Measurements from ENCODE around the gene NELFB.
"Not testable (repeated sequence)": the region's sequence is repeated elsewhere in the genome, so short reads cannot be mapped to it uniquely, and the experiment has no call there.

NELFB gene

GRCh38 chr9:137236936-137237421 is 18.1 kb upstream of the NELFB start:
- H2AFZ ChIP-seq (ENCODE audit: low read length, unreplicated experiment): no peak overlapping the region
- peaks cover 4% of the 10 kb centered on the region; the same call in 1 of the 2 replicates for H3K36me3 ChIP-seq (ENCODE audit: insufficient read depth, low read length)
- peaks cover 14% of the 10 kb centered on the region for H3K4me1 ChIP-seq (ENCODE audit: control insufficient read depth, insufficient read depth, low read length, unreplicated experiment)
- H3K79me2 ChIP-seq (ENCODE audit: control insufficient read depth, insufficient read depth, low read length, unreplicated experiment): peaks cover 18% of the 10 kb centered on the region
- H3K27me3 ChIP-seq (ENCODE audit: insufficient read depth, low read length): no peaks in the 10 kb centered on the region
- H3K27ac ChIP-seq (ENCODE audit: low read depth, low read length): no peak overlapping the region
- no peak overlapping the region for H3K4me3 ChIP-seq (ENCODE audit: low read depth, low read length)

GRCh38 chr9:137237759-137238726 is 17.1 kb upstream of the NELFB start:
- Histone ChIP-seq H3K27me3 (ENCODE audit: insufficient read depth, low read length) (no peaks in the 10 kb centered on the region), H2AFZ (ENCODE audit: low read length, unreplicated experiment) (no peak overlapping the region), H3K27ac (ENCODE audit: low read depth, low read length) (no peak overlapping the region), H3K36me3 (ENCODE audit: insufficient read depth, low read length) (peaks cover 14% of the 10 kb centered on the region; the same call in 1 of the 2 replicates), H3K4me3 (ENCODE audit: low read depth, low read length) (no peak overlapping the region), H3K4me1 (ENCODE audit: control insufficient read depth, insufficient read depth, low read length, unreplicated experiment) (peaks cover 21% of the 10 kb centered on the region), H3K79me2 (ENCODE audit: control insufficient read depth, insufficient read depth, low read length, unreplicated experiment) (peaks cover 29% of the 10 kb centered on the region)

GRCh38 chr9:137239541-137240200 is 15.5 kb upstream of the NELFB start:
- Histone ChIP-seq H3K79me2 (ENCODE audit: control insufficient read depth, insufficient read depth, low read length, unreplicated experiment) (peaks cover 41% of the 10 kb centered on the region), H3K36me3 (ENCODE audit: insufficient read depth, low read length) (peaks cover 15% of the 10 kb centered on the region; the same call in 1 of the 2 replicates), H3K4me1 (ENCODE audit: control insufficient read depth, insufficient read depth, low read length, unreplicated experiment) (peaks cover 34% of the 10 kb centered on the region), H2AFZ (ENCODE audit: low read length, unreplicated experiment) (peak overlapping the region; percentile 21), H3K27ac (ENCODE audit: low read depth, low read length) (peak overlapping the region; percentile 88), H3K4me3 (ENCODE audit: low read depth, low read length) (peak overlapping the region; percentile 91)
- not testable (repeated sequence) for H3K27me3 ChIP-seq (ENCODE audit: insufficient read depth, low read length)

GRCh38 chr9:137240318-137240840 is 14.7 kb upstream of the NELFB start:
- H3K4me1 ChIP-seq (ENCODE audit: control insufficient read depth, insufficient read depth, low read length, unreplicated experiment): peaks cover 34% of the 10 kb centered on the region

GRCh38 chr9:137240841-137241489 is 14.2 kb upstream of the NELFB start, which contains the start of gene TUBB4B:
Gene TUBB4B (plus strand): TSS chr9:137241287. CDS start chr9:137241361, 74 bp downstream.
- Histone ChIP-seq H3K27ac (ENCODE audit: low read depth, low read length) (peak within 1 kb of the TSS; percentile 88), H3K36me3 (ENCODE audit: insufficient read depth, low read length) (peaks cover 15% of the 10 kb centered on the region; the same call in 1 of the 2 replicates), H2AFZ (ENCODE audit: low read length, unreplicated experiment) (peak within 1 kb of the TSS; percentile 21), H3K4me3 (ENCODE audit: low read depth, low read length) (peak within 1 kb of the TSS; percentile 99), H3K79me2 (ENCODE audit: control insufficient read depth, insufficient read depth, low read length, unreplicated experiment) (peaks cover 41% of the 10 kb centered on the region), H3K4me1 (ENCODE audit: control insufficient read depth, insufficient read depth, low read length, unreplicated experiment) (peaks cover 34% of the 10 kb centered on the region), H3K27me3 (ENCODE audit: insufficient read depth, low read length) (no peaks in the 10 kb centered on the region)

More at GRCh38 chr9:137240318-137240840, 14.7 kb upstream of the NELFB start:
- H3K27ac ChIP-seq (ENCODE audit: low read depth, low read length): peak overlapping the region; percentile 88
- H3K79me2 ChIP-seq (ENCODE audit: control insufficient read depth, insufficient read depth, low read length, unreplicated experiment): peaks cover 41% of the 10 kb centered on the region
- H2AFZ ChIP-seq (ENCODE audit: low read length, unreplicated experiment): peak overlapping the region; percentile 21
- peak overlapping the region; percentile 91 for H3K4me3 ChIP-seq (ENCODE audit: low read depth, low read length)
- H3K27me3 ChIP-seq (ENCODE audit: insufficient read depth, low read length): no peaks in the 10 kb centered on the region
- peaks cover 15% of the 10 kb centered on the region; the same call in 1 of the 2 replicates for H3K36me3 ChIP-seq (ENCODE audit: insufficient read depth, low read length)

- Histone ChIP-seq H3K79me2 (ENCODE audit: control insufficient read depth, insufficient read depth, low read length, unreplicated experiment) (peaks cover 41% of the 10 kb centered on the region), H3K4me3 (ENCODE audit: low read depth, low read length) (peak overlapping the region; percentile 99), H3K27ac (ENCODE audit: low read depth, low read length) (peak overlapping the region; percentile 73), H3K27me3 (ENCODE audit: insufficient read depth, low read length) (no peaks in the 10 kb centered on the region), H3K36me3 (ENCODE audit: insufficient read depth, low read length) (peaks cover 15% of the 10 kb centered on the region; the same call in 1 of the 2 replicates), H2AFZ (ENCODE audit: low read length, unreplicated experiment) (no peak overlapping the region), H3K4me1 (ENCODE audit: control insufficient read depth, insufficient read depth, low read length, unreplicated experiment) (peaks cover 32% of the 10 kb centered on the region)
Observed at GRCh38 chr9:137241490-137242268, 13.4 kb upstream of the NELFB start.

- H3K4me3 ChIP-seq (ENCODE audit: low read depth, low read length): peak overlapping the region; percentile 99
- peaks cover 15% of the 10 kb centered on the region; the same call in 1 of the 2 replicates for H3K36me3 ChIP-seq (ENCODE audit: insufficient read depth, low read length)
- H2AFZ ChIP-seq (ENCODE audit: low read length, unreplicated experiment): no peak overlapping the region
- peak overlapping the region; percentile 68; the same call in 1 of the 2 replicates for H3K27ac ChIP-seq (ENCODE audit: low read depth, low read length)
- no peaks in the 10 kb centered on the region for H3K27me3 ChIP-seq (ENCODE audit: insufficient read depth, low read length)
- peaks cover 30% of the 10 kb centered on the region for H3K4me1 ChIP-seq (ENCODE audit: control insufficient read depth, insufficient read depth, low read length, unreplicated experiment)
- H3K79me2 ChIP-seq (ENCODE audit: control insufficient read depth, insufficient read depth, low read length, unreplicated experiment): peaks cover 39% of the 10 kb centered on the region
Observed at GRCh38 chr9:137242269-137243203, 12.6 kb upstream of the NELFB start.

- H3K4me1 ChIP-seq (ENCODE audit: control insufficient read depth, insufficient read depth, low read length, unreplicated experiment): peaks cover 28% of the 10 kb centered on the region
- peaks cover 37% of the 10 kb centered on the region for H3K79me2 ChIP-seq (ENCODE audit: control insufficient read depth, insufficient read depth, low read length, unreplicated experiment)
- H3K4me3 ChIP-seq (ENCODE audit: low read depth, low read length): peak overlapping the region; percentile 99; the same call in 1 of the 2 replicates
- not testable (repeated sequence) for H3K27ac ChIP-seq (ENCODE audit: low read depth, low read length); H2AFZ ChIP-seq (ENCODE audit: low read length, unreplicated experiment); H3K27me3 ChIP-seq (ENCODE audit: insufficient read depth, low read length)
- peaks cover 15% of the 10 kb centered on the region; the same call in 1 of the 2 replicates for H3K36me3 ChIP-seq (ENCODE audit: insufficient read depth, low read length)
Observed at GRCh38 chr9:137243266-137243625, 11.9 kb upstream of the NELFB start.
